H9 (cell line): ENCODE data around the gene SCAF8. TPM values are rescaled to one million over a fixed set of nuclear protein-coding genes. Genes with fewer than 3 reads are reported as not detected.

Experiments used
- DNase-seq: peaks from one replicate; pipeline ENCODE4 v3.0.0-alpha.2; 2017
- H2AFZ ChIP-seq: one replicate; pipeline ENCODE4 v1.6.1; 2013; ENCODE audit warnings: mild to moderate bottlenecking, low read length, control low read depth, moderate library complexity
- H2AK5ac ChIP-seq: 2 replicates; pipeline ENCODE4 v1.6.1; 2013; ENCODE audit warnings: low read length, control low read depth, mixed read lengths; ENCODE audit not compliant: insufficient read length
- H2BK120ac ChIP-seq: one replicate; pipeline ENCODE4 v1.6.1; 2013; ENCODE audit warnings: low read depth, mild to moderate bottlenecking, low read length, control low read depth, inconsistent platforms; ENCODE audit not compliant: poor library complexity, severe bottlenecking
- H2BK12ac ChIP-seq: 2 replicates; pipeline ENCODE4 v1.6.1; 2013; ENCODE audit warnings: low read length, control low read depth, mixed read lengths, low read depth; ENCODE audit not compliant: insufficient read length
- H2BK15ac ChIP-seq: 2 replicates; pipeline ENCODE4 v1.6.1; 2013; ENCODE audit warnings: low read depth, low read length, control low read depth
- H2BK20ac ChIP-seq: one replicate; pipeline ENCODE4 v1.6.1; 2013; ENCODE audit warnings: low read depth, mild to moderate bottlenecking, low read length, control low read depth, inconsistent platforms; ENCODE audit not compliant: poor library complexity, severe bottlenecking
- H2BK5ac ChIP-seq: 2 replicates; pipeline ENCODE4 v1.6.1; 2013; ENCODE audit warnings: low read length, control low read depth, mixed read lengths; ENCODE audit not compliant: insufficient read length
- H3K14ac ChIP-seq: 2 replicates; pipeline ENCODE4 v1.6.1; 2013; ENCODE audit warnings: low read length, control low read depth; ENCODE audit not compliant: insufficient read depth
- H3K18ac ChIP-seq: 2 replicates; pipeline ENCODE4 v1.6.1; 2013; ENCODE audit warnings: low read depth, mild to moderate bottlenecking, mixed read lengths, low read length, control low read depth; ENCODE audit not compliant: insufficient read length
- H3K23ac ChIP-seq: 2 replicates; pipeline ENCODE4 v1.6.1; 2013; ENCODE audit warnings: low read length, control low read depth, mixed read lengths, low read depth; ENCODE audit not compliant: insufficient read length
- H3K23me2 ChIP-seq: 2 replicates; pipeline ENCODE4 v1.6.1; 2013; ENCODE audit warnings: low read depth, mild to moderate bottlenecking, mixed read lengths, low read length, control low read depth; ENCODE audit not compliant: insufficient read length, poor library complexity, severe bottlenecking
- H3K27ac ChIP-seq: 2 replicates; pipeline ENCODE4 v1.5.1; 2013; ENCODE audit warnings: low read length, control low read depth, mixed read lengths, low read depth; ENCODE audit not compliant: insufficient read length
- H3K27me3 ChIP-seq: 2 replicates; pipeline ENCODE4 v1.6.1; 2013; ENCODE audit warnings: low read length, control low read depth, inconsistent platforms; ENCODE audit not compliant: insufficient read depth
- H3K4ac ChIP-seq: 2 replicates; pipeline ENCODE4 v1.6.1; 2013; ENCODE audit warnings: low read depth, mild to moderate bottlenecking, control low read depth, inconsistent platforms, low read length, moderate library complexity
- H3K4me1 ChIP-seq: 2 replicates; pipeline ENCODE4 v1.6.1; 2013; ENCODE audit warnings: low read length, control low read depth, inconsistent platforms; ENCODE audit not compliant: insufficient read depth
- H3K4me2 ChIP-seq: 2 replicates; pipeline ENCODE4 v1.6.1; 2013; ENCODE audit warnings: low read length, control low read depth, mixed read lengths; ENCODE audit not compliant: insufficient read length, insufficient read depth
- H3K56ac ChIP-seq: 2 replicates; pipeline ENCODE4 v1.6.1; 2013; ENCODE audit warnings: low read depth, mild to moderate bottlenecking, mixed read lengths, low read length, control low read depth; ENCODE audit not compliant: insufficient read length
- H3K79me1 ChIP-seq: 2 replicates; pipeline ENCODE4 v1.6.1; 2013; ENCODE audit warnings: low read depth, mild to moderate bottlenecking, moderate library complexity, low read length, control low read depth, inconsistent platforms; ENCODE audit not compliant: insufficient read depth, poor library complexity, severe bottlenecking
- H3K79me2 ChIP-seq: 2 replicates; pipeline ENCODE4 v1.6.1; 2013; ENCODE audit warnings: low read length, control low read depth, inconsistent platforms; ENCODE audit not compliant: insufficient read depth
- H3K9ac ChIP-seq: 2 replicates; pipeline ENCODE4 v1.6.1; 2013; ENCODE audit warnings: low read length, control low read depth, mixed read lengths; ENCODE audit not compliant: insufficient read length; ENCODE audit errors: extremely low read depth
- H3K9me3 ChIP-seq: one replicate; pipeline ENCODE4 v1.6.1; 2013; ENCODE audit warnings: low read depth, low read length, inconsistent platforms; ENCODE audit not compliant: control insufficient read depth
- H3T11ph ChIP-seq: one replicate; pipeline ENCODE4 v1.6.1; 2013; ENCODE audit warnings: mild to moderate bottlenecking, low read length, control low read depth, inconsistent platforms
- H4K20me1 ChIP-seq: one replicate; pipeline ENCODE4 v1.6.1; 2013; ENCODE audit not compliant: control insufficient read depth, insufficient read length, insufficient read depth
- H4K5ac ChIP-seq: 2 replicates; pipeline ENCODE4 v1.6.1; 2013; ENCODE audit warnings: low read depth, mild to moderate bottlenecking, mixed read lengths, low read length, control low read depth; ENCODE audit not compliant: insufficient read length
- H4K8ac ChIP-seq: replicated peaks from 2 replicates; pipeline ENCODE4 v1.6.1; 2013; ENCODE audit warnings: low read length, control low read depth, mixed read lengths, low read depth; ENCODE audit not compliant: insufficient read length
- H4K91ac ChIP-seq: 2 replicates; pipeline ENCODE4 v1.6.1; 2013; ENCODE audit warnings: low read depth, mild to moderate bottlenecking, moderate library complexity, mixed read lengths, low read length, control low read depth; ENCODE audit not compliant: insufficient read length
- H3K27ac Mint-ChIP-seq, 3 experiments: 2 replicates in 2 of 3; 3 replicates in 1 of 3; pipeline ENCODE4 v1.8.0; 2020 to 2021; ENCODE audit warnings: mixed read lengths in 3 of 3, mild to moderate bottlenecking in 1 of 3, moderate library complexity in 1 of 3
- H3K27me3 Mint-ChIP-seq: 2 replicates; pipeline ENCODE4 v1.8.0; 2021; ENCODE audit warnings: low read depth, mild to moderate bottlenecking, moderate library complexity, mixed read lengths
- H3K36me3 Mint-ChIP-seq, 3 experiments: 2 replicates in 2 of 3; 3 replicates in 1 of 3; pipeline ENCODE4 v1.8.0; 2020 to 2021; ENCODE audit warnings: low read depth in 3 of 3, mixed read lengths in 3 of 3; ENCODE audit not compliant: insufficient read depth in 1 of 3
- H3K4me1 Mint-ChIP-seq, 2 experiments: 2 replicates each; pipeline ENCODE4 v1.8.0; 2020; ENCODE audit warnings: mixed read lengths in 2 of 2
- H3K4me3 Mint-ChIP-seq, 2 experiments: 2 replicates in 1 of 2; 3 replicates in 1 of 2; pipeline ENCODE4 v1.8.0; 2020 to 2021; ENCODE audit warnings: mild to moderate bottlenecking in 2 of 2, mixed read lengths in 2 of 2, moderate library complexity in 1 of 2
- H3K9me3 Mint-ChIP-seq, 2 experiments: 2 replicates in 1 of 2; 3 replicates in 1 of 2; pipeline ENCODE4 v1.8.0; 2020; ENCODE audit warnings: mild to moderate bottlenecking in 2 of 2, mixed read lengths in 2 of 2, moderate library complexity in 1 of 2
- WGBS: extraction: QIAGEN DNeasy Blood & Tissue Kit; methylation state at CpG from one replicate; pipeline ENCODE4 v1.1.7; 2013; ENCODE audit warnings: missing lambda C conversion rate, low lambda C conversion rate, mixed read lengths; ENCODE audit not compliant: insufficient read length; ENCODE audit errors: extremely low coverage; 5-methylcytosine and 5-hydroxymethylcytosine counted together
- total RNA-seq: library from RNA; stranded (reverse); gene quantifications from 2 replicates; pipeline ENCODE4 v1.2.1, GENCODE V29; 2021
- TF ChIP-seq, protein P1 (sequence below): fragments of 200-600 bp; sonication (generic); conservative IDR thresholded peaks from 3 replicates; pipeline ENCODE4 v1.8.0; 2021; ENCODE audit warnings: antibody characterized with exemption, mild to moderate bottlenecking

Gene SCAF8
- total RNA-seq, 1 experiment from 2014 or later: 78.5 TPM

DNA sequence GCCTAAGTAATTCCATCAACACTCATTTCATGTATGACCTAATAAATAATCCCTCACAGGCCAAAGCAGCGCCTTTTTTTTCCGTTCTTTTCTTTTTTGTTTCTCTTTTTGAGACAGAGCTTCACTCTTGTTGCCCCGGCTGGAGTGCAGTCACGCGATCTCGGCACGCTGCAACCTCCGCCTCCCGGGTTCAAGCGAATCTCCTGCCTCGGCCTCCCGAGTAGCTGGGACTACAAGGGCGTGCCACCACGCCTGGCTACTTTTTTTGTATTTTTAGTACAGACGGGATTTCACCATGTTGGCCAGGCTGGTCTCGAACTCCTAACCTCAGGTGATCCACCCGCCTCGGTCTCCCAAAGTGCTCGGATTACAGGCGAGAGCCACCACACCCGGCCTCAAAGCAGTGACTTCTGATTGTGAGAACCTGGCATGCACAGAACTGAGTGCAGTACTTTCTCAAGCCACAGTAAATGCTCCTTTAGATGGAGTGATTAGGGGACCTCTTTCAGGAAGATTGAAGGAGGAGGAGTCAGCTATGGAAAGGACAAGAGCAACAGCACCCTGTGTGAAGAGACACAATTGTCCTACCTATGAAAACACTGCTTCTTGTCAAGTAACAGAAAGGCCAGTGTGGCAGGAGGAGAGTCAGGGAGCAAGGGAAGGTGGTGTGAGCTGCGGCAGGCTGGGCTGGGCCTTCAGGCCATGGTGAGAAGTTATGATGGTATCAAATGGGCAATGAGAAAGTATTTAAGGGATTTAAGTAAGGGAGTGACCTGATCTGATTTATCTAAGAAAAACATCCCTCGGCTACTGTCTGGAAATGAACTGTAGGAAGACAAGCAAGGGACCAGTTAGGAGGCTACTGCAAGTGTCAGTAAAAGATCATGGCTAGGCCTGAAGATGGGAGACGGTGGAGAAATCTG, 1.7 kb upstream of the SCAF8 start:
- H2BK5ac ChIP-seq: no peak overlapping the region
- no peak overlapping the region for H2BK120ac ChIP-seq
- no peaks in the 10 kb centered on the region; a peak in 1 of 5 replicates for H3K9me3 Mint-ChIP-seq
- no peaks in the 10 kb centered on the region for H3K79me1 ChIP-seq
- peaks cover 2% of the 10 kb centered on the region; the same call in 1 of the 2 replicates for H3K4me1 ChIP-seq
- DNase-seq: no peak
- H4K91ac ChIP-seq: no peak overlapping the region
- peak overlapping the region in 2 of 3 experiments; percentile 45 to 50; a peak in 4 of 7 replicates for H3K27ac Mint-ChIP-seq
- H3K4me3 Mint-ChIP-seq: peak overlapping the region; percentile 48 to 81
- peaks cover 7 to 14% (median 12%) of the 10 kb centered on the region in 3 experiments for H3K36me3 Mint-ChIP-seq
- peaks cover 18% of the 10 kb centered on the region; the same call in 1 of the 2 replicates for H3K79me2 ChIP-seq
- no peaks in the 10 kb centered on the region for H3K9me3 ChIP-seq
- H3K14ac ChIP-seq: no peak overlapping the region; the same call in 1 of the 2 replicates
- H2BK12ac ChIP-seq: no peak overlapping the region
- H2BK15ac ChIP-seq: no peak overlapping the region
- H4K20me1 ChIP-seq: no peaks in the 10 kb centered on the region
- H3K18ac ChIP-seq: peak overlapping the region; percentile 42
- H2BK20ac ChIP-seq: no peak overlapping the region
- no peak overlapping the region for H4K5ac ChIP-seq
- peak overlapping the region; percentile 44 for H3K4me2 ChIP-seq
- TF ChIP-seq, protein P1, sequence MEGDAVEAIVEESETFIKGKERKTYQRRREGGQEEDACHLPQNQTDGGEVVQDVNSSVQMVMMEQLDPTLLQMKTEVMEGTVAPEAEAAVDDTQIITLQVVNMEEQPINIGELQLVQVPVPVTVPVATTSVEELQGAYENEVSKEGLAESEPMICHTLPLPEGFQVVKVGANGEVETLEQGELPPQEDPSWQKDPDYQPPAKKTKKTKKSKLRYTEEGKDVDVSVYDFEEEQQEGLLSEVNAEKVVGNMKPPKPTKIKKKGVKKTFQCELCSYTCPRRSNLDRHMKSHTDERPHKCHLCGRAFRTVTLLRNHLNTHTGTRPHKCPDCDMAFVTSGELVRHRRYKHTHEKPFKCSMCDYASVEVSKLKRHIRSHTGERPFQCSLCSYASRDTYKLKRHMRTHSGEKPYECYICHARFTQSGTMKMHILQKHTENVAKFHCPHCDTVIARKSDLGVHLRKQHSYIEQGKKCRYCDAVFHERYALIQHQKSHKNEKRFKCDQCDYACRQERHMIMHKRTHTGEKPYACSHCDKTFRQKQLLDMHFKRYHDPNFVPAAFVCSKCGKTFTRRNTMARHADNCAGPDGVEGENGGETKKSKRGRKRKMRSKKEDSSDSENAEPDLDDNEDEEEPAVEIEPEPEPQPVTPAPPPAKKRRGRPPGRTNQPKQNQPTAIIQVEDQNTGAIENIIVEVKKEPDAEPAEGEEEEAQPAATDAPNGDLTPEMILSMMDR: no peak
- H3K27me3 ChIP-seq: no peaks in the 10 kb centered on the region
- H3K23ac ChIP-seq: no peak overlapping the region
- H2AFZ ChIP-seq: no peak overlapping the region
- no CpG with 5 or more reads among the region's 24 CpGs for WGBS
- H3K27me3 Mint-ChIP-seq: no peaks in the 10 kb centered on the region
- peaks cover 20 to 30% of the 10 kb centered on the region in 2 experiments for H3K4me1 Mint-ChIP-seq
- no peak overlapping the region for H4K8ac ChIP-seq
- H3T11ph ChIP-seq: no peak overlapping the region
- H3K56ac ChIP-seq: no peak overlapping the region
- H3K4ac ChIP-seq: no peak overlapping the region
- H3K27ac ChIP-seq: no peak overlapping the region
- H2AK5ac ChIP-seq: no peak overlapping the region
- H3K23me2 ChIP-seq: no peaks in the 10 kb centered on the region
- no peak overlapping the region for H3K9ac ChIP-seq
